Gastrocnemius medialis (tissue), 4 donors: ENCODE data around the gene CUTC.

Source experiments
- CTCF ChIP-seq, 5 experiments: fragments of 450-650 bp in 3 of 5; fragments of 200-600 bp in 2 of 5; sonication (generic) in 2 of 5; IDR thresholded peaks in 4 of 5; conservative IDR thresholded peaks in 1 of 5; 1 replicate in 4 of 5; 2 replicates in 1 of 5; pipeline ENCODE4 v1.5.1; 2016 to 2019; ENCODE audit warnings: antibody characterized with exemption in 5 of 5, mild to moderate bottlenecking in 3 of 5, moderate library complexity in 3 of 5
- POLR2A ChIP-seq, 2 donors: fragments of 450-650 bp; IDR thresholded peaks; one replicate each; pipeline ENCODE4 v1.6.1; 2017; ENCODE audit warnings: antibody characterized with exemption in 2 of 2, mild to moderate bottlenecking in 2 of 2, moderate library complexity in 2 of 2

GRCh38 chr10:99761365-99761764 is 29.3 kb downstream of the CUTC start:
- no peak for TF ChIP-seq CTCF (IDR thresholded peaks at IDR 0.05 in 4 of 5, conservative IDR thresholded peaks at IDR 0.05 in 1 of 5)
- TF ChIP-seq POLR2A (IDR thresholded peaks at IDR 0.05) = no peak
